NB4 (cell line): ENCODE results near the gene CALR.
"Not testable (repeated sequence)": the region's sequence is repeated elsewhere in the genome, so short reads cannot be mapped to it uniquely, and the experiment has no call there.

Experiments used
- DNase-seq: peaks from one replicate; pipeline ENCODE4 v3.0.0; 2010; ENCODE audit warnings: low read depth
- H3K4me3 ChIP-seq: one replicate; pipeline ENCODE4 v1.5.1; 2011; ENCODE audit warnings: mild to moderate bottlenecking, low read depth, low read length, moderate library complexity
- MAX ChIP-seq: IDR thresholded peaks from 2 replicates; pipeline ENCODE4 v1.6.1; 2011; ENCODE audit warnings: low read depth, low read length
- MYC ChIP-seq: IDR thresholded peaks from 2 replicates; pipeline ENCODE4 v1.6.1; 2011; ENCODE audit warnings: low read depth, low read length
- POLR2A ChIP-seq: IDR thresholded peaks from 2 replicates; pipeline ENCODE4 v1.6.1; 2011; ENCODE audit warnings: mild to moderate bottlenecking; ENCODE audit not compliant: insufficient read length; ENCODE audit errors: extremely low read depth
- TF ChIP-seq, protein P1 (sequence below): IDR thresholded peaks from one replicate; pipeline ENCODE4 v1.5.1; 2012; ENCODE audit warnings: low read depth, low read length

Gene CALR

DNA sequence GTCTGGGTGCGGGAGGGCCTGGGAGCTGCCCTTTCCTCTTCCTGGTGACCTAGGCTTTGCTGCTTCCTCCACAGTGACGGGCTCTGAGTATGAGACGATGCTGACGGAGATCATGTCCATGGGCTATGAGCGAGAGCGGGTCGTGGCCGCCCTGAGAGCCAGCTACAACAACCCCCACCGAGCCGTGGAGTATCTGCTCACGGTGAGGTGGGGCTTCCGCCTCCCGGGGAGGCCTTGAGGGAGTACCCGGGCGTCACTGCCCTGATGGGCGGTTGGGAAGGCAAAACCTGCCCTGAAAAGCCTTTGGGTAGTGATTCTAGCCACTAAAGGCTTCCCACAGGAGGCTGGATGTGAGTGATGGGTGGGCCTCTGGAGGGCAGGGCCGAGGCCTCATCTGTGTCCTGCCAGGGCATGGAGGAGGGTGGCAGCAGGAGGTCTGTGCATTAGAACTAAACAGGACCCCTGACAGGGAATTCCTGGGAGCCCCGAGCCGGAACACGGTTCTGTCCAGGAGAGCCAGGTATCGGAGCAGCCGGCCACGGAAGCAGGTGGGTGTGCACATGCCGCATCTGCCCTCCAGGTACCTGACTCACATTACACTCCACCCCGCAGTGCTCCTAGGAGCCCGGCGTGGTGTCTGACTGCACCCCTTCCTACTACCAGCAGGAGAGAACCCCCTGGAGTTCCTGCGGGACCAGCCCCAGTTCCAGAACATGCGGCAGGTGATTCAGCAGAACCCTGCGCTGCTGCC lies 10.4 kb downstream of the CALR start:
- no peak for DNase-seq
- no peak overlapping the region for H3K4me3 ChIP-seq
- no peak for TF ChIP-seq POLR2A
- no peak for TF ChIP-seq MAX
- TF ChIP-seq MYC: no peak
- TF ChIP-seq, protein P1, sequence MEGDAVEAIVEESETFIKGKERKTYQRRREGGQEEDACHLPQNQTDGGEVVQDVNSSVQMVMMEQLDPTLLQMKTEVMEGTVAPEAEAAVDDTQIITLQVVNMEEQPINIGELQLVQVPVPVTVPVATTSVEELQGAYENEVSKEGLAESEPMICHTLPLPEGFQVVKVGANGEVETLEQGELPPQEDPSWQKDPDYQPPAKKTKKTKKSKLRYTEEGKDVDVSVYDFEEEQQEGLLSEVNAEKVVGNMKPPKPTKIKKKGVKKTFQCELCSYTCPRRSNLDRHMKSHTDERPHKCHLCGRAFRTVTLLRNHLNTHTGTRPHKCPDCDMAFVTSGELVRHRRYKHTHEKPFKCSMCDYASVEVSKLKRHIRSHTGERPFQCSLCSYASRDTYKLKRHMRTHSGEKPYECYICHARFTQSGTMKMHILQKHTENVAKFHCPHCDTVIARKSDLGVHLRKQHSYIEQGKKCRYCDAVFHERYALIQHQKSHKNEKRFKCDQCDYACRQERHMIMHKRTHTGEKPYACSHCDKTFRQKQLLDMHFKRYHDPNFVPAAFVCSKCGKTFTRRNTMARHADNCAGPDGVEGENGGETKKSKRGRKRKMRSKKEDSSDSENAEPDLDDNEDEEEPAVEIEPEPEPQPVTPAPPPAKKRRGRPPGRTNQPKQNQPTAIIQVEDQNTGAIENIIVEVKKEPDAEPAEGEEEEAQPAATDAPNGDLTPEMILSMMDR: no peak

- no peak for DNase-seq
Measured at GRCh38 chr19:12949363-12950283, 11.2 kb downstream of the CALR start.

DNA sequence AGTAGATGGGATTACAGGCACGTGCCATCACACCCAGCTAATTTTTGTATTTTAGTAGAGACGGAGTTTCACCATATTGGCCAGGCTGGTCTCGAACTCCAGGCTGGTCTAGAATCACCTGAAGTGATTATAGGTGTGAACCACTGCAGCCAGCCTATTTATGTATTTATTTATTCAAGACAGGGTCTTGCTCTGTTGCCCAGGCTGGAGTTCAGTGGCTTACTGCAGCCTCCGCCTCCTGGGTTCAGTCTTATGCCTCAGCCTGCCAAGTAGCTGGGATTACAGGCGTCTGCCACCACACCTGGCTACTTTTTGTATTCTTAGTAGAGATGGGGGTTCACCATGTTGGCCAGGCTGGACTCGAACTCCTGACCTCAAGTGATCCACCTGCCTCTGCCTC lies 13.6 kb downstream of the CALR start:
- not testable (repeated sequence) for DNase-seq, H3K4me3 ChIP-seq

More at GRCh38 chr19:12949363-12950283, 11.2 kb downstream of the CALR start:
- H3K4me3 ChIP-seq: no peak overlapping the region
- no peak for TF ChIP-seq POLR2A

DNA sequence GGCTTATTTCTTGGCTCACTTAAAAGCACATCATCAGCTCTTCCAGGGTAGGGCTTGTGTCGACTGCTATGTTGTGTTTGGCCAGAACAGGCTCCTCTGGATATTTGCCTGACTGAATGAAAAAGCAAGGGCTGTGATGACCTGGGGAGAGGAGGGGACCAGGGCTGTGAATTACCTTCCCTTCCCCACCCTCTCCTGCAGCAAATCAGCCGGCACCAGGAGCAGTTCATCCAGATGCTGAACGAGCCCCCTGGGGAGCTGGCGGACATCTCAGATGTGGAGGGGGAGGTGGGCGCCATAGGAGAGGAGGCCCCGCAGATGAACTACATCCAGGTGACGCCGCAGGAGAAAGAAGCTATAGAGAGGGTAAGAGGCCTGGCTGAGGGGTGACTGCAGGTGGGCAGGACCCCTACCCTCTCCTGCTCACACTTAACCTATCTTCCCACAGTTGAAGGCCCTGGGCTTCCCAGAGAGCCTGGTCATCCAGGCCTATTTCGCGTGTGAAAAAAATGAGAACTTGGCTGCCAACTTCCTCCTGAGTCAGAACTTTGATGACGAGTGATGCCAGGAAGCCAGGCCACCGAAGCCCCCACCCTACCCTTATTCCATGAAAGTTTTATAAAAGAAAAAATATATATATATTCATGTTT lies 14.2 kb downstream of the CALR start:
- no peak overlapping the region for H3K4me3 ChIP-seq
- TF ChIP-seq MYC: no peak
- TF ChIP-seq POLR2A: no peak
- TF ChIP-seq MAX: no peak
- TF ChIP-seq, protein P1: no peak
- no peak for DNase-seq

DNA sequence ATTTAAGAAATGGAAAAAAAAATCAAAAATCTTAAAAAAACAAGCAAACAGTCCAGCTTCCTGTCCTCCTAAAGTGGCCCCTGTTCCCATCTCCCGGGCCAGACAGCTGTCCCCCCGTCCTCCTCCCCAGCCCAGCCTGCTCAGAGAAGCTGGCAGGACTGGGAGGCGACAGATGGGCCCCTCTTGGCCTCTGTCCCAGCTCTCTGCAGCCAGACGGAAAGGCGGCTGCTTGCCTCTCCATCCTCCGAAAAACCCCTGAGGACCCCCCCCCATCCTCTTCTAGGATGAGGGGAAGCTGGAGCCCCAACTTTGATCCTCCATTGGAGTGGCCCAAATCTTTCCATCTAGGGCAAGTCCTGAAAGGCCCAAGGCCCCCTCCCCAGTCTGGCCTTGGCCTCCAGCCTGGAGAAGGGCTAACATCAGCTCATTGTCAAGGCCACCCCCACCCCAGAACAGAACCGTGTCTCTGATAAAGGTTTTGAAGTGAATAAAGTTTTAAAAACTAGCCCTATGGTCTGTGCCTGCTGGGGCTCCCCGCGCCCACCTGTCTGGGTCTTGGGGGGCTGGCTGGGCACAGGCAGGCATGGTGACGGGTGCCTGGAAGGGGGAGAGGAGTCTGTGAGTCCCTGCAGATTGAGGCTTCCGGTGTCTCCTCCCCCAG lies 14.9 kb downstream of the CALR start:
- no peak for TF ChIP-seq POLR2A
- TF ChIP-seq MYC: no peak
- no peak for TF ChIP-seq MAX
- TF ChIP-seq, protein P1: no peak
- no peak overlapping the region for H3K4me3 ChIP-seq
- DNase-seq: no peak

- DNase-seq: no peak
- TF ChIP-seq, protein P1: no peak
- no peak for TF ChIP-seq MAX
- TF ChIP-seq MYC: no peak
- no peak for TF ChIP-seq POLR2A
- no peak overlapping the region for H3K4me3 ChIP-seq
Measured at GRCh38 chr19:12953799-12954611, 15.6 kb downstream of the CALR start.
